ENCODE measurements around the gene TCEA2. TPM values are rescaled to one million over a fixed set of nuclear protein-coding genes. Genes with fewer than 3 reads are reported as not detected.

TCEA2 gene
- polyA plus RNA-seq, 6 donors from 2014 or later = 30.2 to 51.5 (median 41.4) TPM

DNA sequence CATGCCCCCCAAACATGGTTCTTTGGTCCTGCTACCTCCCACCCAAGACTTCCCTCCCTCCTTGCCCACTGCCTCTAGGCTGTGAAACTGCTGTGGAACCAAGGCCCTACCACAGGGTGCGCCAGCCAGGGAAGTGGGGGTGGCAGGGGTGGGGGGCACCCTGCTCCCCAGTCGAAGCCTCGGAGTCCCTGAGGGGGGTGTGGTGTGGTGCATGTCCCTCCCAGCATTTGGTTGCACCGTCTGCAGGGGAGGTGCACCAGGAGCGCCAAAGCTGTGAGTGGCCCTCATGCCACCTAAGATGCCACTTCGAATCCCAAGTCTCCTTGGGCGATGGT, 14.5 kb downstream of the TCEA2 start:
- no peaks in the 10 kb centered on the region for H3K9me3 Mint-ChIP-seq
- peaks cover 41 to 53% (median 49%) of the 10 kb centered on the region in 3 donors for H3K4me1 Mint-ChIP-seq
- ATAC-seq (ENCODE audit: low read depth in 2 of 2) (peak; percentile 1), DNase-seq (no peak)
- H3K27ac Mint-ChIP-seq = peak overlapping the region in 5 of 6 donors; percentile 91 to 96 (median 94)
- H3K27me3 Mint-ChIP-seq = no peaks in the 10 kb centered on the region
- peak overlapping the region; percentile 80 to 96 (median 92) for H3K4me3 Mint-ChIP-seq
- no peaks in the 10 kb centered on the region for H3K36me3 Mint-ChIP-seq

DNA sequence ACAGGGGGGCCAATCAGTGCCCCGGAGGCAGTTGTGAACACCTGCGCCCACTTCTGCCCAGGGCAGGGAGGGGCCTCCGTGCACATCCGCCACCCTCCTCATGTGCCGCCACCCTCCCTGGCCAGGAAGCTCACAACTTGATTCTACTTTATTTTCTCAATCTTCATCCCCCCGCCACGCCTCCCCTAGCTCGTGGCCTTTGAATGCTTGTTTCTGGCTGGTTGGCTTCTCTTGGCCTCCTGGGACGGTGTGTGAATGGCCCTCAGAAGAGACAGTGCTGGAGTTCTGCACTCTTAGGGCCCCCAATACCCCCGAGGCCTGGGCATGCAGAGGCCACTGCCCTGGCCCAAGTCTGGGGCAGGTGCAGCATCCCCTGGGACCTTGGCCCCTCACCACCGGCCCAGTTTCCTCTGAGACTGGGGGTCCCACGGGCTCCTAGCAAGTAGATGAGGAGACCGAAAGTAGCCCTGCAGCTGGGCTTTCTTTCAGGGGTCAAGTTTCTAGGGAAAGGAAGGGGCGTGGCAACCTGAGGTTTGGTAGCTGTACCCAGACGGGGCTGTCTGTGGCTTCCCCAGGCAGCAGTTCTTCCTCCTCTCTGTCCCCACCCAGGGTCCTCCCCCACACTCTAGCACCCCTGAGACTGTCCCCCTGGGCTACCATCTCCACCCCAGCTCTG, 15.0 kb downstream of the TCEA2 start:
- Mint-ChIP-seq H3K27me3 (no peaks in the 10 kb centered on the region), H3K27ac (peak overlapping the region in 5 of 6 donors; percentile 91 to 96 (median 94)), H3K36me3 (no peaks in the 10 kb centered on the region), H3K4me1 (peaks cover 45 to 57% (median 54%) of the 10 kb centered on the region in 3 donors), H3K9me3 (no peaks in the 10 kb centered on the region), H3K4me3 (peak overlapping the region; percentile 80 to 96 (median 92))
- DNase-seq = peak; percentile 85
- peak; percentile 62 to 64 for ATAC-seq (ENCODE audit: low read depth in 2 of 2)

DNA sequence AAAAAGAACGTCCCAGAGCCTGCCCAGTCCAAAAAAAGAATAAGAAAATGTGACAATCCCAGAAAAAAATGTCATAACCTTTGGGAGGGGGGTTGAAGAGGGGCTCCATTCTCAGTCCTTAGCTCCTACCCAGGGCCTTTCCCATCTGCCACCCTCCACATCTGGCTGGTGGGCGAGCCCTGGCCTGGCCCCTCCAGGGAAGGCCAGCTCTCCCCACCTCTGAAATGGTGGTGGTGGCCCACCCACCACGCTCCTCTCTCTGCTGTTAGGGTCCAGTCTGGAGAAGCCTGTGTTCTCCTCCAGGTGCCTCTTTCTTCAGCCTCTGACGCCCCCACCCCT, 15.9 kb downstream of the TCEA2 start:
- no peaks in the 10 kb centered on the region for H3K27me3 Mint-ChIP-seq
- DNase-seq (no peak), ATAC-seq (ENCODE audit: low read depth in 2 of 2) (no peak)
- peak overlapping the region in 4 of 6 donors; percentile 84 to 96 (median 93) for H3K27ac Mint-ChIP-seq
- no peaks in the 10 kb centered on the region for H3K36me3 Mint-ChIP-seq
- H3K4me3 Mint-ChIP-seq = peak overlapping the region; percentile 80 to 96 (median 92)
- H3K9me3 Mint-ChIP-seq = no peaks in the 10 kb centered on the region
- peaks cover 47 to 60% (median 57%) of the 10 kb centered on the region in 3 donors for H3K4me1 Mint-ChIP-seq

DNA sequence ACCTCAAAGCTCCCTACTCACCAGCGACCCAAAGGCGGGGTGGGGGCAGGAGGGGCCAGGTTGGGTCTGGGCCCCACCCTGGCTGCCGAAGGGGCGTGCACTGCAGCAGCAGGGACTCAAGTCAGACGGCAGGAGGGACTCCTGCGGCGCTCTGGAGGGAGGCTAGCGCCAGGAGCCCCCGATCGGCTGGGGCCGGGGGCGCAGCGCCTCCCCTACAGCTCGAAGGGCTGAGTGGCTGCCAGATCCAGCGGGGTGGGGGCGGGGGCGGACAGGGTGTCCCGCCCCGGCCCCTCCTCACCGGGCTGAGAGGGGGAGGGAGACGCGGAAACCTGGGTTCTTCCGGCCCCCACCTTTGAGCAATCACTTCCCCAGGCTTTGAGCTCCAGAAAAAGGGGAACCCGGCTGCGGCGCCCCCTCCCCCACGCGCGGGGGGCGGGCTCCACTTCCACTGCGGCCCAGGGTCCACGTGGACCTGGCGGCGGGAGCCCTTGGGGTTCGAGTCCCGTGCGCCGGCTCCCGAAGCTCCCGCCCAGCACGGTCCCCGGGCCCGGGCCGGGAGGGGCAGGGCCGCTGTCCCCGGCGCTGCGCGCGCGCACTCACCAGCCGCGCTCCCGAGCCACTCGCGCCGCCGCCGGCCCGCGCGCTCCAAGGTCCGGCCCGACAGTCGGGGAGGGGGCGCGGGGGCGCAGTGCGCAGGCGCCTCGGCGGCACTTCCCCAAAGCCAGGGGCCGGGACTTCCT, 16.4 kb downstream of the TCEA2 start, which contains the start of gene RGS19:
Gene RGS19, minus strand, starts transcription at position 246 of the 740 bp plus-strand sequence. CDS start 2,632 bp downstream, outside the sequence.
- peaks cover 0 to 4% (median 4%) of the 10 kb centered on the region in 3 donors for H3K27me3 Mint-ChIP-seq
- H3K36me3 Mint-ChIP-seq = no peaks in the 10 kb centered on the region
- ATAC-seq (ENCODE audit: low read depth in 2 of 2) = peak; percentile 45 to 60
- H3K27ac Mint-ChIP-seq = peak within 1 kb of the TSS; percentile 71 to 97 (median 96)
- H3K4me1 Mint-ChIP-seq = peaks cover 51 to 61% (median 59%) of the 10 kb centered on the region in 3 donors
- peak within 1 kb of the TSS; percentile 80 to 96 (median 92) for H3K4me3 Mint-ChIP-seq
- H3K9me3 Mint-ChIP-seq = no peaks in the 10 kb centered on the region
- peak; percentile 95 for DNase-seq

DNA sequence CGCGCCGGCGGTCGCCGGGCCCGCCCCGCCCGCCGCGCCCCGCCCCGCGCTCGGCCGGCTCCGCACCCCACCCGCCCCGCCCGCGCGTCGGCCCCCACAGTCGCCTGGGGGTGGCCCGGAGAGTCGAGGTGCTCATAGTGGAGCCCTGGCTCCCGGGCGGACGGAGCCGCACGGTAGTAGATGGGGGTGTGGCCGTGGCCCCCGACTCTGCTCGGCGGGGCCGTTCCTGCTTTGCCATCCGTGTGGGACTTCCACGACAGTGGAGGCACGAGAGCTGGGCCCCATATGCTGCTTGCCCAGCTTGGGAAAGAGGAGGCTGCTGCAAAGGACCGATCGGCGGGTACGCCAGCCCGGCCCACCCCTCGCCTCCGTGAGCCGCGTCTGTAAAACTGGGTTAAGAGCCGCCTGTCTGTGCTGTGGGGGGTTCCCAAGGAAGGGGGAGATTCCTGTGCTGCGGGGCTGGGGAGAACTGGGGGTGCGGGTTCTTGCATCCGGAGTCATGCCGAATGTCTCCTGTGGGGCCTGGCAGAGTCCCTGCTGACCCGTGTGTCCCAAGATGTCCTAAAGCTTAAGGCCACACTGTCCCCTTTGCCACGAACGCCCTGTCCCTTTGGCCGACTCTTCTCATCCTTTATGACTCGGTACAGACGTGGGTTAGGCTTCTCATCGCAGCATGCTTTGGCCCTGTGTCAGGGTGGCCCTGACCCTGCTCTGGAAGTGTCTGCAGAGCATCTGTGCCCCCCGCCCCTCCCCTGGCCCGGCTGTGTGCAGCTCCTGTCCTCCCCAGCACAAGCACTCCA, 17.2 kb downstream of the TCEA2 start, which contains the start of gene OPRL1:
Gene OPRL1, plus strand, starts transcription at position 70 of the 800 bp plus-strand sequence. CDS start 12,639 bp downstream, outside the sequence.
- DNase-seq = peak; percentile 67
- ATAC-seq (ENCODE audit: low read depth in 2 of 2) = peak; percentile 28 to 37
- Mint-ChIP-seq H3K9me3 (no peaks in the 10 kb centered on the region), H3K4me1 (peaks cover 48 to 64% (median 59%) of the 10 kb centered on the region in 3 donors), H3K27me3 (peaks cover 0 to 12% (median 6%) of the 10 kb centered on the region in 3 donors), H3K27ac (peak within 1 kb of the TSS; percentile 71 to 97 (median 96)), H3K4me3 (peak within 1 kb of the TSS; percentile 80 to 96 (median 92)), H3K36me3 (no peaks in the 10 kb centered on the region)

DNA sequence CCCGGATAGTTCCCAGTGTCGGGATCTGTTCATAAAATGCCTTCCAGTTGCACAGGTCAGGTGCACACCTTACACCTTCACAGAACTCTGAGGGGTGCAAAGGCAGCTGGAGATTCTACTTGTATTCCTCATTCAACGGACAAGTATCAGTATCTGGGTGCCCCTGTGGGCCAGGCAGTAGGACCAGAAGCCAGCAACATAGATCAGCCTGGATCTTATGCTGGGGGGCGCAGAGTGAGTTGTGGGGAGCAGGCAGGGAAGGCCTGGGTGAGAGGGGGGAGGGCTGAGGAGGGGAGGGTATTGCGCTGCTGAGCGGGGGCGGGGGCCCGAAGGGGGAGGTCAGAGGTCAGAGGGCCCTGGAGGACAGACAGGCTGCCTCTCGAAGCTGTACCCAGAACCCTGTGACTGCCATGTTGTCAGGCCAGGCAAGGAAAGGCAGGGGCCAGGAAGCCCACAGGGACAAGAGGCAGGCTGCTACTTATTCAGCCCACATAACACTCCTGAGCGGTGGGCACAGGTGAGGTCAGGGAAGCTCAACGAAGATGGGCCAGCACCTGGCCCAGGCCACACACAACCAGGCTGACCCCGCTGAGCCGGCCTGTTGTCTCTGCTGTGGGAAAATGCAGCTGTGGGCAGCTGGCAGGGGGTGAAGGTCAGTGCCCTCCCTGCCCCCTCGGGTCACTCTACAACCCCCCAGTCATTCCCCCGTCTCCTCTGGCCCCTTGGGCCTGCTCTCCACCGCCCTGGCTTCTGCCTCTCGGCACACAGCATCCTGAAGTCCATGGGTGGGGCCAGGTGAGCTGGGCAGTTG, 18.0 kb downstream of the TCEA2 start:
- Mint-ChIP-seq H3K4me1 (peaks cover 41 to 58% (median 55%) of the 10 kb centered on the region in 3 donors), H3K9me3 (no peaks in the 10 kb centered on the region), H3K27ac (peak overlapping the region; percentile 71 to 97 (median 94)), H3K27me3 (peaks cover 0 to 13% (median 6%) of the 10 kb centered on the region in 3 donors), H3K4me3 (peak overlapping the region; percentile 77 to 92 (median 84)), H3K36me3 (no peaks in the 10 kb centered on the region)
- DNase-seq (no peak), ATAC-seq (ENCODE audit: low read depth in 2 of 2) (no peak)

DNA sequence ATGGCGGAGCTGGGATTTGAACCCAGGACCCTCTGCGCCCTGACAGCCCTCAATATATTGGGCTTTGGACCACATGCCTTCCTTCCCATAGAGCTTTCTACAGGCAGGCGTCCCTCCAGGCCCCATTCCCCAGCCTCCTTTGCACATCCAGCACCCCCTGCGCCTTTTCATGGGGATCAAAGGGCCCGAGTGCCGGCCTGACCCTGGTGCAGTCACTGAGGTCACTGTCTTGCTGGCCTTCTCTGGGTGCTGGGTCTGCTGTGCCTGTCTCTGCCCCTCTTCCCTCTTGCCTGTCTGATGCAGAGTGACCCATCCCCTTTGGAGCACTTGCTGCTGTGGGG, 18.6 kb downstream of the TCEA2 start:
- peaks cover 40 to 55% (median 54%) of the 10 kb centered on the region in 3 donors for H3K4me1 Mint-ChIP-seq
- H3K9me3 Mint-ChIP-seq = peaks cover 0 to under 1% (median 0%) of the 10 kb centered on the region in 7 donors
- no peaks in the 10 kb centered on the region for H3K36me3 Mint-ChIP-seq
- H3K4me3 Mint-ChIP-seq = peak overlapping the region; percentile 10 to 89 (median 62)
- H3K27ac Mint-ChIP-seq = peak overlapping the region; percentile 9 to 96 (median 56)
- DNase-seq (no peak), ATAC-seq (ENCODE audit: low read depth in 2 of 2) (no peak)
- H3K27me3 Mint-ChIP-seq = peaks cover 0 to 13% (median 6%) of the 10 kb centered on the region in 3 donors

DNA sequence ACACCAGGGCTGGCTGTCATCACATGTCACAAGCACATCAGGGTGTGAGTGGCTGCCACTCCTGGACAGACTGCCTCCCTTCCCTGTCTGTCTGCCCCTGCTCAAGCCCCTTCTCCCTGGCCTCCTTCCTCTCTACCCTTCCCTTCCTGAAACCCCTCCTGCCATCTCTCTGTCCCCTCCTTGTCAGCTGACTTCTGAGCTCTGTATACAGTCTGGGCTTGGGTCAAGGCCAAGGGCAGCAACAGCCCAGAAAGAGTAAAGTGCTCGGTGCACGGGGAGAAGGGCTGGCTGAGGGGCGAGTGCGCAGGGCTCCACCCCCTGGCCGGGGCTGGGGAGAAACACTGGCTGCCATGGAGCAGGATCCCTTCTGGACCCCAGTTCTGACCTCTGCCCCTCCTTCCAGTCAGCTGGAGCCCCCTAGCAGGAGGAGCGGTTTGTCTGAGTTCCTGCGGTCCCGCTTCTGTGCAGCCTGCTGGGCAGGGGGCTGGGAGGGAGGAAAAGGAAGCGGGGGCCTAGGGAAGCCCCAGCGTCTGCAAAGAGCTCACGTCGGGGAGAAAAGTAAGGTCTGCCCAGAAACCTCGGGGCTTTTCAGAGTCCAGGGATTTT, 19.2 kb downstream of the TCEA2 start:
- H3K27me3 Mint-ChIP-seq = peaks cover 0 to 13% (median 6%) of the 10 kb centered on the region in 3 donors
- H3K4me3 Mint-ChIP-seq = peak overlapping the region; percentile 49 to 90 (median 82)
- peak overlapping the region in 4 of 6 donors; percentile 69 to 96 (median 88) for H3K27ac Mint-ChIP-seq
- no peaks in the 10 kb centered on the region for H3K36me3 Mint-ChIP-seq
- no peak for ATAC-seq (ENCODE audit: low read depth in 2 of 2)
- no peak for DNase-seq
- peaks cover 0 to 2% (median 0%) of the 10 kb centered on the region in 7 donors for H3K9me3 Mint-ChIP-seq
- peaks cover 40 to 51% (median 49%) of the 10 kb centered on the region in 3 donors for H3K4me1 Mint-ChIP-seq

DNA sequence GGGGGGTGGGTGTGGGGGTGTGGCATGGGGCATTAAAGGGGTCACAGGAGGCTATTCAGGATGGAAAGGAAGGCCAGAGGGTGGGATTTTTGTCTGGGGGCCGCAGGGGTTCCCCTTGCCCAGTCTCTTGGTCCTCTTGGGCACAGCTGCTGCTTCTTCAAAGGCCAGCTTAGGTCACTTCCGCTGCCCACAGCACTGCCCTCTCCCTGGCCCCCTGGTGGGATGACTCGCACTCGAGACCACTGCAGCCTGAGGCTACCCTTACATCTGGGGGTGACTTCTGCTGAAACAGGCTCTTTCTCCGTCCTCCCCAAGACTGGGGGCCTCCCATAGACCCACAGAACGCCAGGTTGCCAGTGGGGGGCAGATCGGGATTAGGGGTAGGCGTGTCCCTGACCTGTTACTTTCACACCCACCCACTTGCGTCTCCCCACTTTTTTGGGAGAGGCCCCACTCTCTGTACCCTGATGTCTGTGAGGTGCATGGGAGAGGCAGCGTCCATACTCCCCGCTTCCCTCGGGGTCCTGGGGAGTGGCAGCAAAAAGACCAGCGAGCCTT, 19.9 kb downstream of the TCEA2 start:
- Mint-ChIP-seq H3K27ac (peak overlapping the region in 2 of 6 donors; percentile 89 to 93), H3K27me3 (peaks cover 0 to 13% (median 6%) of the 10 kb centered on the region in 3 donors), H3K9me3 (peaks cover 0 to 5% (median 0%) of the 10 kb centered on the region in 7 donors), H3K36me3 (no peaks in the 10 kb centered on the region), H3K4me1 (peaks cover 36 to 47% (median 47%) of the 10 kb centered on the region in 3 donors), H3K4me3 (peak overlapping the region; percentile 76 to 90 (median 82))
- DNase-seq (no peak), ATAC-seq (ENCODE audit: low read depth in 2 of 2) (no peak)

DNA sequence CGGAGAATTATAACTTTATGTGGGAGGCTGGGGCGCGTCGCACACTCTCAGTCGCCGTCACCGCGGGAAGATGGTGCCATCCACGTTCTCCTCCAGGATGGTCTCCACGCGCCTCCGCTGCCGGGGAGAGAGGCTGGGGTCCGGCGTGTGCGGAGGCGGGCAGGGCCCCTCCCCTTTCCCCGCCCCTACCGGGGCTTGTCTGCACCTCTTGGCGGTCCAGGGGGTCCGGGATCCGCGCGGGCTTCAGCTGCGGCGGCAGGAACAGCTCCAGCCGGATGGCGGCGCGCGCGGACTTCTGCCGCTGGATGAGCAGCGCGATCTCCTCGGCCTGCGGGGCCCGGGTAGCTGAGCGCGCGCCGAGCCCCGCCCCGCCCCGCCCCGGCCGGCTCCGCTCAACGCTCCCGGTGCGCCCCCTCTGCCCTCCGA, 20.4 kb downstream of the TCEA2 start:
- H3K9me3 Mint-ChIP-seq = peaks cover 0 to 7% (median 0%) of the 10 kb centered on the region in 7 donors
- peaks cover under 1 to 13% (median 6%) of the 10 kb centered on the region in 3 donors for H3K27me3 Mint-ChIP-seq
- peaks cover 36 to 47% (median 44%) of the 10 kb centered on the region in 3 donors for H3K4me1 Mint-ChIP-seq
- peak overlapping the region in 2 of 6 donors; percentile 89 to 93 for H3K27ac Mint-ChIP-seq
- DNase-seq (peak; percentile 66), ATAC-seq (ENCODE audit: low read depth in 2 of 2) (peak; percentile 18 to 21)
- peak overlapping the region; percentile 76 to 90 (median 82) for H3K4me3 Mint-ChIP-seq
- no peaks in the 10 kb centered on the region for H3K36me3 Mint-ChIP-seq

DNA sequence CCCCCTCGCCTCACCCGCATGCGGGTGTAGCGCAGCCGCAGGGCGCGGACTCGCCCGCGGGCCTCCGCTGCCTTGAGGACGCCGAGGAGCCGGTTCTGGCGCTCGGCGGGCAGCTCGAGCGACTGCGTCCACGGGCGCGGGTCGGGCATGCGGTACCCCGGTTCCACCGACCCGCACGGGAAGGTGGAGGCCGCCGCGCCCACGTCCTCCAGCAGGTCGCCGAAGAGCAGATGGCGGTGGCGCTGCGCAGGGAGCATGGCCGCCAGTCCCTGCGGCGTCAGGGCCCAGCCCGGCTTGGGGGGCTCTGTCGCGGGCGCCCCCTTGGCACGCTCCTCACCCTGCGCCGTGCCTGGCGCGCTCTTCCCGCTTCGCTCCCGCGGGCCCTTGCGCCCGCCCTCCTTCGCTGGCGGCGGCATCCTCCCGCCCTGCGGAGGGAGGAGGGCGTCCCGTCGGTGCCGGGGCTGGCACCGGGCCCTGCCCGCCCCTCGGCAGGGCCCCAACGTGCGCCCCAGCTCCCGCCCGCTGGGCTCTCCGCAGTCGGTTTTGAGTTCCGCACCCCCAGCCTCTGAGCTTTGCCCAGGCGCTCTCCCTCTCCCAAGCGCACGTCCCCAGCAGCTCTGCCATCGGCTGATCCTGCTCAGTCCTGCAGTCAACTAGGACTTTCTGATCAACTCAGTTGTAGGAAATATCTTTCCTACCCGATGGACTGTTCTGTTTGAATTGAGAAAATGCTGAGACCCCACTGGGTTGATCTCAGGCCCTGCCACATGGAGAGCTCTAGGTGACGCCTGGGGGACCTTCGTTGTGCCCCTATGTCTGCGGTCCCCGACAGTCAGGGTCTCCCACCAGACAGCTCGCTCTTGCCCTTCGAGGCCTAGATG, 21.0 kb downstream of the TCEA2 start, which contains the start of gene LKAAEAR1:
Gene LKAAEAR1, minus strand, starts transcription at position 595 of the 881 bp plus-strand sequence. Its CDS starts 179 bp downstream, at position 416.
- ATAC-seq (ENCODE audit: low read depth in 2 of 2) (no peak), DNase-seq (no peak)
- H3K9me3 Mint-ChIP-seq = peaks cover 0 to 7% (median 0%) of the 10 kb centered on the region in 7 donors
- no peaks in the 10 kb centered on the region for H3K36me3 Mint-ChIP-seq
- peaks cover 6 to 13% (median 7%) of the 10 kb centered on the region in 3 donors for H3K27me3 Mint-ChIP-seq
- H3K4me3 Mint-ChIP-seq = peak within 1 kb of the TSS; percentile 80 to 94 (median 92)
- H3K27ac Mint-ChIP-seq = peak within 1 kb of the TSS in 5 of 6 donors; percentile 59 to 93 (median 72)
- peaks cover 36 to 47% (median 37%) of the 10 kb centered on the region in 3 donors for H3K4me1 Mint-ChIP-seq

All from naive B cell (primary cell).